Measurements from ENCODE around the gene NRXN3. TPM values are rescaled to one million over a fixed set of nuclear protein-coding genes. Genes with fewer than 3 reads are reported as not detected.

Gene NRXN3
- polyA plus RNA-seq, 1 donor from 2014 or later: 110 TPM

GRCh38 chr14:78852040-78852439 is 681.9 kb downstream of the NRXN3 start:
- Histone ChIP-seq H3K36me3 (ENCODE audit: insufficient read depth, low read length) (no peaks in the 10 kb centered on the region), H3F3A (ENCODE audit: insufficient read depth, low read length, poor library complexity, severe bottlenecking) (no peaks in the 10 kb centered on the region), H3K4me2 (ENCODE audit: low read length) (no peak overlapping the region), H3K79me2 (replicated peaks; ENCODE audit: insufficient read depth, low read length) (no peaks in the 10 kb centered on the region), H3K27me3 (ENCODE audit: insufficient read depth, low read depth, low read length) (no peaks in the 10 kb centered on the region), H3K4me3 (ENCODE audit: low read length) (no peak overlapping the region), H3K9me3 (ENCODE audit: low read length) (no peaks in the 10 kb centered on the region), H4K20me1 (ENCODE audit: insufficient read depth) (no peaks in the 10 kb centered on the region), H3K9me2 (ENCODE audit: insufficient read depth, low read length) (no peaks in the 10 kb centered on the region), H3K27ac (ENCODE audit: low read length) (no peak overlapping the region), H3K9ac (ENCODE audit: low read length) (no peak overlapping the region), H2AFZ (ENCODE audit: low read depth, low read length) (no peak overlapping the region)
- TF ChIP-seq EZH2 (IDR thresholded peaks at IDR 0.05; ENCODE audit: borderline replicate concordance, insufficient read depth, low read length, poor library complexity, severe bottlenecking) (no peak), RAD21 (conservative IDR thresholded peaks at IDR 0.05) (no peak), MXI1 (conservative IDR thresholded peaks at IDR 0.05; ENCODE audit: poor library complexity, severe bottlenecking) (no peak), POLR2AphosphoS5 (IDR thresholded peaks at IDR 0.05) (no peak), SMC3 (conservative IDR thresholded peaks at IDR 0.05; ENCODE audit: poor library complexity) (no peak), TAF1 (IDR thresholded peaks at IDR 0.05; ENCODE audit: low read depth) (no peak), CTCF (IDR thresholded peaks at IDR 0.05; ENCODE audit: poor library complexity, severe bottlenecking) (no peak)
- TF ChIP-seq, protein P1, sequence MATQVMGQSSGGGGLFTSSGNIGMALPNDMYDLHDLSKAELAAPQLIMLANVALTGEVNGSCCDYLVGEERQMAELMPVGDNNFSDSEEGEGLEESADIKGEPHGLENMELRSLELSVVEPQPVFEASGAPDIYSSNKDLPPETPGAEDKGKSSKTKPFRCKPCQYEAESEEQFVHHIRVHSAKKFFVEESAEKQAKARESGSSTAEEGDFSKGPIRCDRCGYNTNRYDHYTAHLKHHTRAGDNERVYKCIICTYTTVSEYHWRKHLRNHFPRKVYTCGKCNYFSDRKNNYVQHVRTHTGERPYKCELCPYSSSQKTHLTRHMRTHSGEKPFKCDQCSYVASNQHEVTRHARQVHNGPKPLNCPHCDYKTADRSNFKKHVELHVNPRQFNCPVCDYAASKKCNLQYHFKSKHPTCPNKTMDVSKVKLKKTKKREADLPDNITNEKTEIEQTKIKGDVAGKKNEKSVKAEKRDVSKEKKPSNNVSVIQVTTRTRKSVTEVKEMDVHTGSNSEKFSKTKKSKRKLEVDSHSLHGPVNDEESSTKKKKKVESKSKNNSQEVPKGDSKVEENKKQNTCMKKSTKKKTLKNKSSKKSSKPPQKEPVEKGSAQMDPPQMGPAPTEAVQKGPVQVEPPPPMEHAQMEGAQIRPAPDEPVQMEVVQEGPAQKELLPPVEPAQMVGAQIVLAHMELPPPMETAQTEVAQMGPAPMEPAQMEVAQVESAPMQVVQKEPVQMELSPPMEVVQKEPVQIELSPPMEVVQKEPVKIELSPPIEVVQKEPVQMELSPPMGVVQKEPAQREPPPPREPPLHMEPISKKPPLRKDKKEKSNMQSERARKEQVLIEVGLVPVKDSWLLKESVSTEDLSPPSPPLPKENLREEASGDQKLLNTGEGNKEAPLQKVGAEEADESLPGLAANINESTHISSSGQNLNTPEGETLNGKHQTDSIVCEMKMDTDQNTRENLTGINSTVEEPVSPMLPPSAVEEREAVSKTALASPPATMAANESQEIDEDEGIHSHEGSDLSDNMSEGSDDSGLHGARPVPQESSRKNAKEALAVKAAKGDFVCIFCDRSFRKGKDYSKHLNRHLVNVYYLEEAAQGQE (IDR thresholded peaks at IDR 0.05; ENCODE audit: borderline replicate concordance): no peak

GRCh38 chr14:78857974-78858373 is 687.8 kb downstream of the NRXN3 start:
- H3K27me3 ChIP-seq (ENCODE audit: insufficient read depth, low read depth, low read length): no peaks in the 10 kb centered on the region
- no peak overlapping the region for H2AFZ ChIP-seq (ENCODE audit: low read depth, low read length)
- no peaks in the 10 kb centered on the region for H3K9me2 ChIP-seq (ENCODE audit: insufficient read depth, low read length)
- no peak overlapping the region for H3K9ac ChIP-seq (ENCODE audit: low read length)
- no peak overlapping the region for H3K27ac ChIP-seq (ENCODE audit: low read length)
- no peaks in the 10 kb centered on the region for H3K79me2 ChIP-seq (replicated peaks; ENCODE audit: insufficient read depth, low read length)
- no peaks in the 10 kb centered on the region for H4K20me1 ChIP-seq (ENCODE audit: insufficient read depth)
- H3K9me3 ChIP-seq (ENCODE audit: low read length): no peaks in the 10 kb centered on the region
- H3F3A ChIP-seq (ENCODE audit: insufficient read depth, low read length, poor library complexity, severe bottlenecking): no peaks in the 10 kb centered on the region
- H3K36me3 ChIP-seq (ENCODE audit: insufficient read depth, low read length): no peaks in the 10 kb centered on the region
- H3K4me3 ChIP-seq (ENCODE audit: low read length): no peak overlapping the region
- H3K4me2 ChIP-seq (ENCODE audit: low read length): no peak overlapping the region
- TF ChIP-seq EP300 (conservative IDR thresholded peaks at IDR 0.05; ENCODE audit: poor library complexity, severe bottlenecking) (peak; percentile 42), EZH2 (IDR thresholded peaks at IDR 0.05; ENCODE audit: borderline replicate concordance, insufficient read depth, low read length, poor library complexity, severe bottlenecking) (no peak)

GRCh38 chr14:78863143-78863542 is 693.0 kb downstream of the NRXN3 start:
- H3F3A ChIP-seq (ENCODE audit: insufficient read depth, low read length, poor library complexity, severe bottlenecking): no peaks in the 10 kb centered on the region
- no peaks in the 10 kb centered on the region for H3K9me3 ChIP-seq (ENCODE audit: low read length)
- no peak overlapping the region for H3K9ac ChIP-seq (ENCODE audit: low read length)
- H3K9me2 ChIP-seq (ENCODE audit: insufficient read depth, low read length): no peaks in the 10 kb centered on the region
- H3K36me3 ChIP-seq (ENCODE audit: insufficient read depth, low read length): no peaks in the 10 kb centered on the region
- H3K4me3 ChIP-seq (ENCODE audit: low read length): no peak overlapping the region
- no peak overlapping the region for H2AFZ ChIP-seq (ENCODE audit: low read depth, low read length)
- H3K79me2 ChIP-seq (replicated peaks; ENCODE audit: insufficient read depth, low read length): no peaks in the 10 kb centered on the region
- TF ChIP-seq TAF1 (IDR thresholded peaks at IDR 0.05; ENCODE audit: low read depth): no peak
- TF ChIP-seq, protein P1 (IDR thresholded peaks at IDR 0.05; ENCODE audit: borderline replicate concordance): peak; percentile 59
- no peak overlapping the region for H3K4me2 ChIP-seq (ENCODE audit: low read length)
- no peaks in the 10 kb centered on the region for H3K27me3 ChIP-seq (ENCODE audit: insufficient read depth, low read depth, low read length)
- H4K20me1 ChIP-seq (ENCODE audit: insufficient read depth): no peaks in the 10 kb centered on the region
- H3K27ac ChIP-seq (ENCODE audit: low read length): no peak overlapping the region
